ENCODE results near the gene FAAP100.
"Not testable (repeated sequence)": the region's sequence is repeated elsewhere in the genome, so short reads cannot be mapped to it uniquely, and the experiment has no call there.

The FAAP100 gene

DNA sequence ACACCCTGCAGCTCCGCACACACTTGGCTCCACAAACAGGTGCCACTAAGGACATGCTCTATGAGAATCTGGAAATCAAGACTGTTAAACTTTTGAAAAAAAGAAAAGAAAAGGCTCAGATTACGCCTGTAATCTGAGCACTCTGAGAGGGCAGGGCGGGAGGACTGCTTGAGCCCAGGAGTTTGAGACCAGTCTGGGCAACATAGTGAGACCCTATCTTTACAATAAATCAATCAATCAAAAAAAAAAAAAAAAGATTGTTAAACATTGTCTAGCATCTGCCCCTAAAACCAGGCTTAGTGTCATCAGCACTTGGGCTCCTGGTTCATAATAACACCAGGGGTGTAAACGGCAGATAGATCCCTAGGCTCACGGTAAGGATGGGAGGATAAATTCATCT lies 37.5 kb upstream of the FAAP100 start:
- no peaks in the 10 kb centered on the region for H3F3A ChIP-seq (ENCODE audit: low read depth)
- H3K9me3 ChIP-seq (ENCODE audit: insufficient read depth, low read depth, low read length): no peaks in the 10 kb centered on the region
- H3K79me2 ChIP-seq (ENCODE audit: insufficient read depth, low read length): no peaks in the 10 kb centered on the region
- H4K20me1 ChIP-seq (ENCODE audit: insufficient read depth, low read length, poor library complexity, severe bottlenecking): no peaks in the 10 kb centered on the region
- no peaks in the 10 kb centered on the region for H3K27me3 ChIP-seq (ENCODE audit: insufficient read depth, low read length, poor library complexity, severe bottlenecking)
- no peak overlapping the region for H2AFZ ChIP-seq (ENCODE audit: low read length)
- no peak overlapping the region for H3K4me3 ChIP-seq (ENCODE audit: low read length, poor library complexity, severe bottlenecking)
- no peaks in the 10 kb centered on the region for H3K9me2 ChIP-seq (replicated peaks; ENCODE audit: low read depth, low read length)
- no peak overlapping the region for H3K9ac ChIP-seq (ENCODE audit: low read depth, low read length, poor library complexity, severe bottlenecking)
- no peak overlapping the region for H3K4me2 ChIP-seq (ENCODE audit: low read depth, low read length, poor library complexity, severe bottlenecking)
- peaks cover 77% of the 10 kb centered on the region; the same call in 1 of the 2 replicates for H3K36me3 ChIP-seq (ENCODE audit: insufficient read depth, low read length)
- no peaks in the 10 kb centered on the region for H3K4me1 ChIP-seq (ENCODE audit: insufficient read depth, low read length, poor library complexity, severe bottlenecking)
- TF ChIP-seq EZH2phosphoT487 (IDR thresholded peaks at IDR 0.05; ENCODE audit: borderline replicate concordance) (no peak), CTCF (conservative IDR thresholded peaks at IDR 0.05; ENCODE audit: low read length) (no peak)

DNA sequence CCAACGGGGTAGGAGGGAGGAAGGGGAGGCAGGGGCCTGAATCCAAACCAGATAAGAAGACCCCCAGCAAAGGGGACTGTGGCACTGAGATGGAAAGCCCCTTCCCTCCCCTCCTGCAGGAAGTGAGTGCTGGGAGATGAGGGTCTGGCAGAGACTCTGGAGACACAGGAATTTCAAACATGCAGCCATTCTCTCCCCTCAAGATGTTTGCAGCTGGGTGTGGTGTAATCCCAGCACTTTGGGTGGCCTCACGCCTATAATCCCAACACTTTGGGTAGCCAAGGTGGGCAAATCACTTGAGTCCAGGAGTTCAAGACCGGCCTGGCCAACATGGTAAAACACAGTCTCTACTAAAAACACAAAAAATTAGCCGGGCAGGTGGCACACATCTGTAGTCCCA lies 33.9 kb upstream of the FAAP100 start:
- H3K79me2 ChIP-seq (ENCODE audit: insufficient read depth, low read length): no peaks in the 10 kb centered on the region
- H4K20me1 ChIP-seq (ENCODE audit: insufficient read depth, low read length, poor library complexity, severe bottlenecking): no peaks in the 10 kb centered on the region
- peaks cover 83% of the 10 kb centered on the region for H3K36me3 ChIP-seq (ENCODE audit: insufficient read depth, low read length)
- H2AFZ ChIP-seq (ENCODE audit: low read length): no peak overlapping the region
- no peak overlapping the region for H3K4me2 ChIP-seq (ENCODE audit: low read depth, low read length, poor library complexity, severe bottlenecking)
- H3K9me2 ChIP-seq (replicated peaks; ENCODE audit: low read depth, low read length): no peaks in the 10 kb centered on the region
- H3K9ac ChIP-seq (ENCODE audit: low read depth, low read length, poor library complexity, severe bottlenecking): no peak overlapping the region
- H3F3A ChIP-seq (ENCODE audit: low read depth): no peaks in the 10 kb centered on the region
- no peak for TF ChIP-seq CTCF (conservative IDR thresholded peaks at IDR 0.05; ENCODE audit: low read length)
- TF ChIP-seq EZH2phosphoT487 (IDR thresholded peaks at IDR 0.05; ENCODE audit: borderline replicate concordance): no peak
- no peak overlapping the region for H3K4me3 ChIP-seq (ENCODE audit: low read length, poor library complexity, severe bottlenecking)
- H3K4me1 ChIP-seq (ENCODE audit: insufficient read depth, low read length, poor library complexity, severe bottlenecking): no peaks in the 10 kb centered on the region
- no peaks in the 10 kb centered on the region for H3K27me3 ChIP-seq (ENCODE audit: insufficient read depth, low read length, poor library complexity, severe bottlenecking)
- H3K9me3 ChIP-seq (ENCODE audit: insufficient read depth, low read depth, low read length): no peaks in the 10 kb centered on the region

DNA sequence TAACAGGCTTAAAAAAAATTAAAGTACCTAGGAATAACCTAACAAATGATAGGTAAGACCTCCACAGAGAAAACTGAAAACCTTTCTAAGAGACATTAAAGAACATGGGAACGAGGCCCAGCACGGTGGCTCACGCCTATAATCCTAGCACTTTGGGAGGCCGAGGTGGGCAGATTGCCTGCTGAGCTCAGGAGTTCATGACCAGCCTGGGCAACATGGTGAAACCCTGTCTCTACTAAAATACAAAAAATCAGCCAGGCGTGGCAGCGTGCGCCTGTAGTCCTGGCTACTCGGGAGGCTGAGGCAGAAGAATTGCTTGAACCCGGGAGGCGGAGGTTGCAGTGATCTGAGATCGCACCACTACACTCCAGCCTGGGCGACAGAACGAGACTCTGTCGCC lies 32.6 kb upstream of the FAAP100 start:
- H3K9me2 ChIP-seq (replicated peaks; ENCODE audit: low read depth, low read length); H3K9me3 ChIP-seq (ENCODE audit: insufficient read depth, low read depth, low read length); H3K27me3 ChIP-seq (ENCODE audit: insufficient read depth, low read length, poor library complexity, severe bottlenecking); H3K4me3 ChIP-seq (ENCODE audit: low read length, poor library complexity, severe bottlenecking); H3K9ac ChIP-seq (ENCODE audit: low read depth, low read length, poor library complexity, severe bottlenecking); H4K20me1 ChIP-seq (ENCODE audit: insufficient read depth, low read length, poor library complexity, severe bottlenecking); H2AFZ ChIP-seq (ENCODE audit: low read length); H3F3A ChIP-seq (ENCODE audit: low read depth); H3K4me1 ChIP-seq (ENCODE audit: insufficient read depth, low read length, poor library complexity, severe bottlenecking); H3K79me2 ChIP-seq (ENCODE audit: insufficient read depth, low read length); H3K4me2 ChIP-seq (ENCODE audit: low read depth, low read length, poor library complexity, severe bottlenecking): not testable (repeated sequence)
- peaks cover 78% of the 10 kb centered on the region for H3K36me3 ChIP-seq (ENCODE audit: insufficient read depth, low read length)

DNA sequence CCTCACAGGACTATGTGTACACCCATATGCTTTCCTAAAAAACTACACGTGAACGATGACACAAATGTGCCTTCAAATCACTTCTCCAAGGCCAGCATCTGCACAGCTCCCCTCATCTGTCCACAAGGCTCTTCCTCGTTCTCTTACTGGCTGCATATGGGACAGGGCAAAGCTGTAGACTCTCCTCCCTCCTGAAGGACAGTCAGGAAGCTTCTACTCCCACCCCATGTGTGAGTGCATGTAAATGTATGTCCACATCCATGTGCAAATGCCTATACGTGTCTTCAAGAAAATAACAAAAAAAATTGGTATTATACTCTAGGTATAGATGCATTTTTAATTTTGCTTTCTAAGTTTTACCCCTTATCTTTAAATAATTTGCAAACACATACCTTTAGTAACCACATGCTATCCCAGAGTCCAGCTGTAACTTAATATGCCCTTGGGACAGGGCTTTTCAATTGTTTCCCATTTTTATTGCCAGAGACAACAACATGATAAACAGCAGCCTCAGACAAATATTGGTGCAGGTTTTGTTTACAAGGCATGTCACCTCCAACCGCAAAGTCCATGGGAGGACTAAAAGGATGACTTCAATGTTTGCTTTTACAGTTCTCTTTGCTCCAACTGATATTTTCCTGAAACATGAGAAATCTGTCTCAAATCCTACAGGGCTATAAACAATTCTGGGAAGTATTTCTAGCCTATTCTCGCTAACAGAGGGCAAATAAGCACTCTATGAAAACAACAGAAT lies 31.6 kb upstream of the FAAP100 start:
- Histone ChIP-seq H3K9me3 (ENCODE audit: insufficient read depth, low read depth, low read length) (no peaks in the 10 kb centered on the region), H3K4me2 (ENCODE audit: low read depth, low read length, poor library complexity, severe bottlenecking) (no peak overlapping the region), H3K27me3 (ENCODE audit: insufficient read depth, low read length, poor library complexity, severe bottlenecking) (no peaks in the 10 kb centered on the region), H3F3A (ENCODE audit: low read depth) (no peaks in the 10 kb centered on the region), H3K9me2 (replicated peaks; ENCODE audit: low read depth, low read length) (no peaks in the 10 kb centered on the region), H3K9ac (ENCODE audit: low read depth, low read length, poor library complexity, severe bottlenecking) (no peak overlapping the region), H4K20me1 (ENCODE audit: insufficient read depth, low read length, poor library complexity, severe bottlenecking) (no peaks in the 10 kb centered on the region), H3K79me2 (ENCODE audit: insufficient read depth, low read length) (no peaks in the 10 kb centered on the region), H3K4me3 (ENCODE audit: low read length, poor library complexity, severe bottlenecking) (no peak overlapping the region), H2AFZ (ENCODE audit: low read length) (no peak overlapping the region), H3K4me1 (ENCODE audit: insufficient read depth, low read length, poor library complexity, severe bottlenecking) (no peaks in the 10 kb centered on the region), H3K36me3 (ENCODE audit: insufficient read depth, low read length) (peaks cover 70% of the 10 kb centered on the region)
- TF ChIP-seq EZH2phosphoT487 (IDR thresholded peaks at IDR 0.05; ENCODE audit: borderline replicate concordance): no peak
- TF ChIP-seq CTCF (conservative IDR thresholded peaks at IDR 0.05; ENCODE audit: low read length): no peak

Data from Loucy (cell line).